H54 (cell line): ENCODE results near the gene GLI3.

Experiments used
- DNase-seq: peaks from one replicate; pipeline ENCODE4 v3.0.0; 2011; ENCODE audit warnings: low spot score, mixed read lengths; ENCODE audit not compliant: insufficient read length
- FAIRE-seq: peaks from 3 replicates; lab custom pipeline; 2011; peaks lifted over from hg19 to GRCh38; lab: Jason Lieb, UNC
- POLR2A ChIP-seq: IDR thresholded peaks from 2 replicates; pipeline ENCODE4 v1.6.1; 2011; ENCODE audit warnings: low read depth, mild to moderate bottlenecking, low read length

The GLI3 gene

GRCh38 chr7:41981046-41982040, 255.7 kb downstream of the GLI3 start:
- FAIRE-seq (no peak), DNase-seq (no peak)
- no peak for TF ChIP-seq POLR2A

- FAIRE-seq (no peak), DNase-seq (no peak)
- no peak for TF ChIP-seq POLR2A
Measured at GRCh38 chr7:41979834-41980307, 257.1 kb downstream of the GLI3 start.

- TF ChIP-seq POLR2A = no peak
- FAIRE-seq (no peak), DNase-seq (no peak)
Measured at GRCh38 chr7:41978858-41979257, 258.2 kb downstream of the GLI3 start.

- no peak for FAIRE-seq
- no peak for DNase-seq
- TF ChIP-seq POLR2A = no peak
Measured at GRCh38 chr7:41977661-41978060, 259.3 kb downstream of the GLI3 start.

- peak; percentile 41 for FAIRE-seq
- TF ChIP-seq POLR2A = no peak
- no peak for DNase-seq
Measured at GRCh38 chr7:41977151-41977651, 259.8 kb downstream of the GLI3 start.

GRCh38 chr7:41976411-41976810, 260.6 kb downstream of the GLI3 start:
- DNase-seq (no peak), FAIRE-seq (no peak)
- no peak for TF ChIP-seq POLR2A

- no peak for FAIRE-seq
- no peak for DNase-seq
- no peak for TF ChIP-seq POLR2A
Measured at GRCh38 chr7:41975849-41976248, 261.2 kb downstream of the GLI3 start.

- DNase-seq (no peak), FAIRE-seq (no peak)
- TF ChIP-seq POLR2A = no peak
Measured at GRCh38 chr7:41974870-41975557, 262.0 kb downstream of the GLI3 start.

GRCh38 chr7:41973202-41973730, 263.7 kb downstream of the GLI3 start:
- no peak for FAIRE-seq
- no peak for DNase-seq
- no peak for TF ChIP-seq POLR2A

GRCh38 chr7:41972776-41973175, 264.2 kb downstream of the GLI3 start:
- FAIRE-seq (no peak), DNase-seq (no peak)
- TF ChIP-seq POLR2A = no peak

GRCh38 chr7:41972270-41972669, 264.7 kb downstream of the GLI3 start:
- DNase-seq = no peak
- no peak for FAIRE-seq
- no peak for TF ChIP-seq POLR2A

- no peak for TF ChIP-seq POLR2A
- FAIRE-seq (no peak), DNase-seq (no peak)
Measured at GRCh38 chr7:41971640-41972187, 265.3 kb downstream of the GLI3 start.

GRCh38 chr7:41970941-41971340, 266.1 kb downstream of the GLI3 start:
- DNase-seq = no peak
- FAIRE-seq = no peak
- TF ChIP-seq POLR2A = no peak

GRCh38 chr7:41969561-41970105, 267.4 kb downstream of the GLI3 start:
- DNase-seq (no peak), FAIRE-seq (no peak)
- TF ChIP-seq POLR2A = no peak
